HUDEP-2 (cell line): Measurements from ENCODE around the gene SLC7A4.

ENCODE experiments used
- DNase-seq, 76 experiments: peaks; one replicate each; lab custom pipeline; 2025; ENCODE audit not compliant: unreplicated experiment in 76 of 76; lab: John Stamatoyannopoulos, UW

The SLC7A4 gene

GRCh38 chr22:20989323-20990138 is 42.8 kb downstream of the SLC7A4 start:
- DNase-seq = no peak

DNA sequence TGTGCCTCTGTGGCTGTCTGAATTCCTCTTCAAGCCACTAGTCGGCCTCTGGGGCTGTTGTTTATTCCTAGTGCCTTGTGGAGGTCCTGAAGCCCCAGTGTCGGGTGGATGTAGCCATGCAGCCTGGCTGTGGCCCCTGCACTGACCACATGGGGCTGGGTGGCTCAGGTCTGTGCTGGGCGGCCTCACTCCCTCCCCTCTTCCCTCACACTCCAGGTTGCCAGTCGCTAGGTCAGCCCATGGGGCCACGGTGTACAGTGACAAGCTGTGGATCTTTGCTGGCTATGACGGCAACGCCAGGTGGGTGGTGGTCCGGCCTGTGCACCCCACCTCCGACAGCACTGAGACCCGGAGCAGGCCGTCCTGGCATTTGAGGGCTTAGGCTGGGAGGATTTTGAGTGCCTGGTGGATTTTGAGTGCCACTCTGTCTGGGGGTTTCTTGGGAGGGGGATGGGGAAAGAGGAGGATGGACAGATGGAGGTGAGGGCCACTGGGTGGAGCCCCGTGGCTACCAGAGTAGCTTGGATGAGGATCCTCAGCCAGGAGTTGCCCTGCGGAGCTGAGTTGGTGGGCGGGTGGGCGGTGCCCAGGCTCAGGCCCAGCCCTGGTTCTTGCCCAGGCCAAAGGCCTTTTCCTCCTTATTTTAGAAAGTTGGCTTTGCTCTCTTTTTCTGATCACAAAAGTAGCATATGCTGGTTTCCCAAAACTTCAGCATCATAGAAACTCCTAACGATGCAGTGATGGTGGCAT is 43.6 kb downstream of the SLC7A4 start:
- no peak for DNase-seq

DNA sequence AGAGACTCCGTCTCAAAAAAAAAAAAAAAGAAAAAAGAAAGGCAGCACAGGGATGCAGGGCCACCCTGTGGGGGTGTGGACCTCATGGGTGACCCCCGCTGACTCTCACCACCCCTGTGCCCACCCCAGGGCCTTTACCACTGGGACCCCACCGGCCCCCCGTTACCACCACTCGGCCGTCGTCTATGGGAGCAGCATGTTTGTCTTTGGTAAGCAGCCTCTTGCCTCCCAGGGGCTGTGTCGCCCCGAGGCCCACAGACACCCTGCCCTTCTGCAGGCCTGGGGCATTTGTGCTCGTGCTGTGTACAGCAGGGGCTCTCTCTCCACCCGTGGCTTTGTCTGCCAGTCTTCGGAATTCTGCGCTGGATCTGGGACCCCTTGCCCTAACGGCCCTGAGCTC is 45.0 kb downstream of the SLC7A4 start:
- DNase-seq = no peak

GRCh38 chr22:20986365-20986764 is 46.0 kb downstream of the SLC7A4 start:
- no peak for DNase-seq

DNA sequence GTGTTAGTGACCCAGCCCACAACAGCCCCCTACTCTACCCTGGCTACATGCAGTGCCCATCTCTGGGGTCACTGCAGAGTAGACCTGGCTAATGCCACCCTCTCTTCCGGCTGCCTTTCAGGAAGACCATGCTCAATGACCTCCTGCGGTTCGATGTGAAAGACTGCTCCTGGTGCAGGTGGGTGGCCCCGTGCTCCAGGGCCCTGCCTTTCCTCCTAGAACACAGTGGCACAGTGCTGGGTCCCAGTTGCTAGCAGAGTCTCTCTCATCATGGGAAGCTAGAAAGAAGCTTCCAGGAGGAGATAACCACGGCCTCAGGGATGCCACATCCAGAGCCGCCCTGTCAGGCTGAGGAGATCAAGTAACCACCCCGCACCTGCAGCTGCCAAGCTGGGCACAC is 46.6 kb downstream of the SLC7A4 start:
- no peak for DNase-seq

GRCh38 chr22:20983081-20983771 is 49.1 kb downstream of the SLC7A4 start:
- no peak for DNase-seq

DNA sequence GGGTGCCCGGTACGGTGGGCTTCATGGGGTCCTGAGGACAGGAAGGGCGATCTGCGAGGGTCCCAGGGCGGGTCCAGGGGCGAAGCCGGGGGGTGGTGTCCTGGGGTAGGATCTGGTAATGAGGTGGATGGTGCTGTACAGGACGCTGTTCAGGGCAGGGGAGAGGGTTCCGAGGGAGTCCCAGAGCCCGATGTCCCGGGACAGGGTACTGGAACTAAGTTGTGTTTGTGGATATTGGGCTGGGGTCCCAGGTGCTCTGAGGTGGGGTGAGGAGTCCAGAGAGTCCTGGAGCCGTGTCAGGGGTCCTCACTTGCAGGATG is 49.8 kb downstream of the SLC7A4 start:
- DNase-seq = no peak

GRCh38 chr22:20981787-20982562 is 50.4 kb downstream of the SLC7A4 start, which contains the start of gene LZTR1:
TSS of gene LZTR1 (plus strand) at chr22:20982297. CDS start at chr22:20982372, 75 bp downstream.
- peak in 72 of 76 experiments; percentile 11 to 81 (median 62) for DNase-seq

DNA sequence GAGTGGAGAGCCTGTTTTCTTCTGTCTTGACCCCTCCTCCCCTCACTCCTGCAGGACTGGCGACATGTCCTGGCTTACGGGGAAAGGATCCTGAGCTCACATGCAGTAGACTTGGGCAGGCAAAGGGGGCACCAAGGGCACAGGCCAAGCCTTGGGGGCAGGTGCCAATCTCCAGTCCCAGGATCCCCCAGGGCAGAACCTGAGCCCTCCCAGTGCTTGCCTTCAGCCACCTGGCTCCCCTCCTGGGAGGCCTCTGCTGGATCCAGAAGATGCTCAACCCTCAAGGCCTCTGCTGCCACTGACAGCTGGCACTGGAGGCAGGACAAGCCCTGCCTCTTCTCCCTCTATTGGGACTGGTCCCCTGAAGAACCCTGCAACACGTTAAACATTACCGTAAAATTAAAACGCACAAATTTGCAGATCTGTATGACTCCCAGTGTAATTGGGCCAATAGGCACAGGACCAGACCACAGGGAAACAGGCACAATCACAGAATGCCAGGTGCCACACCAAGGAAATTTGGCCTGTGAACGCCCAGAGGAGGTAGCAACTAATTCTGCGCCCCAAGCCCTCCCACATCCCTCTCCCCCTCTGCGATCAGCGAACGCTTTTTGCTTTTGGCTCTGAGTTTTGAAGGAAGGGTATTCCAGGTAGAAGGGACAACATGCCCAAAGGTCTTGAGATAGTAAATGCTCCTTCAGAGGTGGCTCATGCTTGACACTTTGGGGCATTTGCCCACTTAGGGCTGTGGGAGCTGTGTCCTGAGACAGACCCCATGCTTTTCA is 51.2 kb downstream of the SLC7A4 start:
- DNase-seq = no peak

- DNase-seq = no peak
Observed at GRCh38 chr22:20980523-20980922, 51.8 kb downstream of the SLC7A4 start.

DNA sequence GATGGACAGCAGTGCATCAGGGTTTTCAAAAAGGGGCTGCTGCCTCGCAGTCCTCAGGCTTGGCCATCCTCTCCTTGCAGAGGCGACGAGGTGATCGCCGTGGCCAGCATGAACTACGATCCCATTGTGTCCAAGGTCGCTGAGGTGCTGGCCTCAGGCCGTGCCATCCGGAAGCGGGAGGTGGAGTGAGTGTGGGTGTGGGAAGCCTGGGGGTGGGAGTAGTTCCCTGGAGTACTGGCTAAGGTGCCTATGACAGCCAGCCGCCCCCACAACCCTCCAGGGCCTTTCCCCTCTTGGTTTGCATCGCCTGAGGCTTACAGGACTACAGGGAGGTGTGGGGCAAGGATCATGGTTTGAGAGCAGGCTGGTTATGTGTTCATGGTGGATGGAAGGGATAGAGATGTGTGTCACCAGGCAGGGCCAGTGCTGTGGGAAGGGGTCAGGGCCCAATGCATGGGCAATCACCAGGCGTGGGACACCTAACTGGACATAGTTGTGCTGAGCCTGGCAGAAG is 52.4 kb downstream of the SLC7A4 start:
- DNase-seq = no peak

GRCh38 chr22:20979243-20979809 is 53.0 kb downstream of the SLC7A4 start:
- peak in 8 of 76 experiments; percentile 12 to 50 (median 34) for DNase-seq
